Neural crest cell (in vitro differentiated cells): ENCODE measurements around the gene SMNDC1. TPM values are rescaled to one million over a fixed set of nuclear protein-coding genes. Genes with fewer than 3 reads are reported as not detected.

Source experiments
- DNase-seq: peaks from one replicate; pipeline ENCODE4 v3.0.0; 2021; ENCODE audit warnings: low read depth, mixed read lengths, low spot score
- H3K27ac Mint-ChIP-seq: one replicate; pipeline ENCODE4 v1.8.0; 2021; ENCODE audit warnings: mild to moderate bottlenecking, mixed read lengths; ENCODE audit not compliant: unreplicated experiment
- H3K27me3 Mint-ChIP-seq: 2 replicates; pipeline ENCODE4 v1.8.0; 2021; ENCODE audit warnings: low read depth, mild to moderate bottlenecking, mixed read lengths
- H3K36me3 Mint-ChIP-seq: 2 replicates; pipeline ENCODE4 v1.8.0; 2021; ENCODE audit warnings: low read depth, mild to moderate bottlenecking, mixed read lengths
- H3K4me1 Mint-ChIP-seq: 2 replicates; pipeline ENCODE4 v1.8.0; 2021; ENCODE audit warnings: mixed read lengths
- H3K4me3 Mint-ChIP-seq: one replicate; pipeline ENCODE4 v1.8.0; 2021; ENCODE audit warnings: mild to moderate bottlenecking, mixed read lengths
- H3K9me3 Mint-ChIP-seq: 2 replicates; pipeline ENCODE4 v1.8.0; 2021; ENCODE audit warnings: mixed read lengths
- CTCF ChIP-seq: fragments of 200-600 bp; sonication (generic); conservative IDR thresholded peaks from 2 replicates; pipeline ENCODE4 v1.5.0; 2021; ENCODE audit warnings: antibody characterized with exemption, mild to moderate bottlenecking
- total RNA-seq: library from RNA; stranded (reverse); gene quantifications from 2 replicates; pipeline ENCODE4 v1.2.1, GENCODE V29; 2021

SMNDC1 gene
- total RNA-seq, 1 donor from 2014 or later: 48.1 TPM

GRCh38 chr10:110300486-110300986 is 4.2 kb downstream of the SMNDC1 start:
- DNase-seq: no peak
- TF ChIP-seq CTCF: no peak
- Mint-ChIP-seq H3K4me1 (peaks cover 38% of the 10 kb centered on the region), H3K27ac (no peak overlapping the region), H3K36me3 (peaks cover 7% of the 10 kb centered on the region), H3K4me3 (peak overlapping the region; percentile 69), H3K27me3 (no peaks in the 10 kb centered on the region), H3K9me3 (no peaks in the 10 kb centered on the region)

DNA sequence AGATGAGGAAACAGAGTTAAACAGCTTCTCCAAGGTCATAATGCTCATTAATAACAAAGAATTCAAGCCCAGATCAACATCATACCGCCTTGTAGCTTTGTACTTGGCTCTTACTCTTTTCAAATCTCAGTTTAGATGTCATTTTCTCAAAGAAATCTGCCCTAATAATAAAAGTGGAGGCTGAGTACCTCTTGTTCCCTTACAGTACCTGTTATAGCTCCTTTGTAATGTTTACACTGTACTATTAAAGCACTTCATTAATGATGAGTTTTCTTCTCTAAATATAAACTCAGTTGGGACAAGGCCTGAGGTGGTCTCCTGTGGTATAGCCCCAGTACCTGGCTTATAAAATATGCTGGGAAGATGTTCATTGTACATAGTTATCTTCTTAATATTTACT is 7.8 kb downstream of the SMNDC1 start:
- Mint-ChIP-seq H3K27me3 (no peaks in the 10 kb centered on the region), H3K4me3 (no peak overlapping the region), H3K27ac (no peak overlapping the region), H3K36me3 (peaks cover 7% of the 10 kb centered on the region), H3K4me1 (peaks cover 9% of the 10 kb centered on the region), H3K9me3 (no peaks in the 10 kb centered on the region)
- TF ChIP-seq CTCF: no peak
- DNase-seq: no peak

GRCh38 chr10:110286841-110287240 is 17.9 kb downstream of the SMNDC1 start:
- no peak for DNase-seq
- Mint-ChIP-seq H3K4me3 (no peak overlapping the region), H3K9me3 (no peaks in the 10 kb centered on the region), H3K27me3 (no peaks in the 10 kb centered on the region), H3K4me1 (no peaks in the 10 kb centered on the region), H3K36me3 (peaks cover 6% of the 10 kb centered on the region), H3K27ac (no peak overlapping the region)
- no peak for TF ChIP-seq CTCF

DNA sequence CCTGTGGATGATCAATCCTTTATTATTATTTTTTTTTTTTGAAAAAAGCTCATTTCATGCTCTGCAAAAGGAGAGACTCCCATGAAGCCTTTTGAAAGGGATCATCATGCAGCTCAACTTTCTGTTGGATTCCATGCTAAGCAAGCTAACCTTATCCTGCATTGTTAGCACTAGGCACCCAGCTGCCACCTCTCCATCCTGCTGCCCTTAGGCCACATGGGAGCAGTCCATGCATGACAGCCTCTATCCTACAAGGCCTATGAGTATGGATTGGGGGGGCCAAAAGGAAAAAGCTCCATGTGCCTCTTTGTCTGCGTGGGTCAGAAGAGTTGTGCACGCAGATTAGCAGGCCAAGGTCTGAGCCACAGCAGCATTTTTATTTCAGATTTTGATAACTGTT is 19.2 kb downstream of the SMNDC1 start:
- H3K9me3 Mint-ChIP-seq: no peaks in the 10 kb centered on the region

GRCh38 chr10:110284262-110284661 is 20.5 kb downstream of the SMNDC1 start:
- TF ChIP-seq CTCF: no peak
- no peak overlapping the region for H3K27ac Mint-ChIP-seq
- H3K36me3 Mint-ChIP-seq: peaks cover 6% of the 10 kb centered on the region
- DNase-seq: no peak
- H3K4me3 Mint-ChIP-seq: no peak overlapping the region
- H3K27me3 Mint-ChIP-seq: no peaks in the 10 kb centered on the region
- no peaks in the 10 kb centered on the region for H3K9me3 Mint-ChIP-seq
- peaks cover 3% of the 10 kb centered on the region for H3K4me1 Mint-ChIP-seq

More for the DNA sequence above, 19.2 kb downstream of the SMNDC1 start:
- no peak for DNase-seq
- peaks cover 6% of the 10 kb centered on the region for H3K36me3 Mint-ChIP-seq
- no peak overlapping the region for H3K27ac Mint-ChIP-seq
- H3K27me3 Mint-ChIP-seq: no peaks in the 10 kb centered on the region
- no peaks in the 10 kb centered on the region for H3K4me1 Mint-ChIP-seq
- no peak for TF ChIP-seq CTCF
- H3K4me3 Mint-ChIP-seq: no peak overlapping the region
